MM.1S (cell line): ENCODE data around the gene SDHD.
A peak's percentile ranks its signal among the peaks of the same experiment; 100 is the strongest.

Experiments used
- DNase-seq: peaks from one replicate; pipeline ENCODE4 v3.0.0-alpha.2; 2015
- H2AFZ ChIP-seq: fragments of 300-600 bp; sonication (generic); 2 replicates; pipeline ENCODE4 v1.6.0; 2016; ENCODE audit warnings: antibody characterized with exemption, low read length
- H3F3A ChIP-seq: fragments of 300-600 bp; sonication (generic); 2 replicates; pipeline ENCODE4 v1.6.1; 2016; ENCODE audit warnings: mild to moderate bottlenecking, antibody characterized with exemption, low read length, moderate library complexity, mixed read lengths; ENCODE audit not compliant: insufficient read depth
- H3K27ac ChIP-seq: fragments of 300-600 bp; sonication (generic); 2 replicates; pipeline ENCODE4 v1.5.1; 2016; ENCODE audit warnings: mild to moderate bottlenecking, low read length
- H3K27me3 ChIP-seq: fragments of 300-600 bp; sonication (generic); replicated peaks from 2 replicates; pipeline ENCODE4 v1.6.0; 2016; ENCODE audit warnings: low read length; ENCODE audit not compliant: insufficient read depth
- H3K36me3 ChIP-seq: fragments of 300-600 bp; sonication (generic); replicated peaks from 2 replicates; pipeline ENCODE4 v1.6.1; 2016; ENCODE audit warnings: mild to moderate bottlenecking, low read length, mixed read lengths; ENCODE audit not compliant: insufficient read depth
- H3K4me1 ChIP-seq: fragments of 300-600 bp; sonication (generic); 2 replicates; pipeline ENCODE4 v1.6.1; 2016; ENCODE audit warnings: low read length, mixed read lengths
- H3K4me2 ChIP-seq: fragments of 300-600 bp; sonication (generic); 2 replicates; pipeline ENCODE4 v1.6.0; 2016; ENCODE audit warnings: low read depth, low read length
- H3K4me3 ChIP-seq: fragments of 300-600 bp; sonication (generic); 2 replicates; pipeline ENCODE4 v1.5.1; 2016; ENCODE audit warnings: low read length, mixed read lengths
- H3K79me2 ChIP-seq: fragments of 300-600 bp; sonication (generic); 2 replicates; pipeline ENCODE4 v1.6.1; 2016; ENCODE audit warnings: mixed run types, low read length, mixed read lengths
- H3K9ac ChIP-seq: fragments of 300-600 bp; sonication (generic); 2 replicates; pipeline ENCODE4 v1.6.1; 2016; ENCODE audit warnings: low read length, mixed read lengths
- H3K9me2 ChIP-seq: fragments of 300-600 bp; sonication (generic); replicated peaks from 2 replicates; pipeline ENCODE4 v1.6.1; 2016; ENCODE audit warnings: mild to moderate bottlenecking, low read length, mixed read lengths; ENCODE audit not compliant: insufficient read depth
- H3K9me3 ChIP-seq: fragments of 300-600 bp; sonication (generic); replicated peaks from 2 replicates; pipeline ENCODE4 v1.6.1; 2016; ENCODE audit warnings: mild to moderate bottlenecking, low read length, mixed read lengths; ENCODE audit not compliant: insufficient read depth
- H4K20me1 ChIP-seq: fragments of 300-600 bp; sonication (generic); 2 replicates; pipeline ENCODE4 v1.6.1; 2016; ENCODE audit warnings: mild to moderate bottlenecking, low read length, moderate library complexity, mixed read lengths; ENCODE audit not compliant: insufficient read depth
- EZH2 ChIP-seq: fragments of 300-600 bp; sonication (generic); optimal IDR thresholded peaks from 2 replicates; pipeline ENCODE3; 2017; ENCODE audit warnings: low read depth, mild to moderate bottlenecking, antibody characterized with exemption, low read length, mixed read lengths
- EZH2phosphoT487 ChIP-seq: fragments of 300-600 bp; sonication (generic); IDR thresholded peaks from 2 replicates; pipeline ENCODE4 v1.6.1; 2018; ENCODE audit warnings: antibody characterized with exemption, low read length
- TF ChIP-seq, protein P1 (sequence below): fragments of 300-600 bp; sonication (generic); IDR thresholded peaks from 2 replicates; pipeline ENCODE4 v1.5.1; 2016; ENCODE audit warnings: antibody characterized with exemption, low read length, mixed read lengths

Gene SDHD

DNA sequence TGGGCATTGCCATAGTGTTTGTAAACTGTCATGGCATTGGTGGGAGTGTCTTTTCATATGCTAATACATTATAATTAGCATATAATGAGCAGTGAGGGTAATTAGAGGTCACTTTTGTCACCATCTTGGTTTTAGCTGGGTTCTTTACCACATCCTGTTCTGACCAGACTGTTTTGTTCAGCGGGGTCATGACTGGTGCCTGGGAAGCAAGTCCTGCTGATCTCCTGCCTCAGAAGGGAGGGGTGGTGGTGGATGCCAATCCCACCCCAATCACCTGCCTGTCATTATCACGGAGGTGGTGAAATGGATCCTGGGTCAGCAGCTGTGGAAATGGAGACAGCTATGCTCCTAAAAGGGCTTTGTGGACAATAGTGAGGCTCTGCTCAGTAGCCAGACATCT is 46.1 kb downstream of the SDHD start:
- peak; percentile 79 for DNase-seq
- Histone ChIP-seq H3F3A (peaks cover 19% of the 10 kb centered on the region; the same call in 1 of the 2 replicates), H3K36me3 (no peaks in the 10 kb centered on the region), H3K4me3 (no peak overlapping the region), H3K4me2 (peak overlapping the region; percentile 21; the same call in 1 of the 2 replicates), H4K20me1 (no peaks in the 10 kb centered on the region), H3K27me3 (no peaks in the 10 kb centered on the region), H3K9ac (no peak overlapping the region), H3K9me3 (no peaks in the 10 kb centered on the region), H3K9me2 (no peaks in the 10 kb centered on the region), H3K79me2 (no peaks in the 10 kb centered on the region), H3K4me1 (peaks cover 23% of the 10 kb centered on the region), H2AFZ (no peak overlapping the region), H3K27ac (peak overlapping the region; percentile 75; the same call in 1 of the 2 replicates)
- TF ChIP-seq EZH2 (no peak), EZH2phosphoT487 (no peak)
- TF ChIP-seq, protein P1, sequence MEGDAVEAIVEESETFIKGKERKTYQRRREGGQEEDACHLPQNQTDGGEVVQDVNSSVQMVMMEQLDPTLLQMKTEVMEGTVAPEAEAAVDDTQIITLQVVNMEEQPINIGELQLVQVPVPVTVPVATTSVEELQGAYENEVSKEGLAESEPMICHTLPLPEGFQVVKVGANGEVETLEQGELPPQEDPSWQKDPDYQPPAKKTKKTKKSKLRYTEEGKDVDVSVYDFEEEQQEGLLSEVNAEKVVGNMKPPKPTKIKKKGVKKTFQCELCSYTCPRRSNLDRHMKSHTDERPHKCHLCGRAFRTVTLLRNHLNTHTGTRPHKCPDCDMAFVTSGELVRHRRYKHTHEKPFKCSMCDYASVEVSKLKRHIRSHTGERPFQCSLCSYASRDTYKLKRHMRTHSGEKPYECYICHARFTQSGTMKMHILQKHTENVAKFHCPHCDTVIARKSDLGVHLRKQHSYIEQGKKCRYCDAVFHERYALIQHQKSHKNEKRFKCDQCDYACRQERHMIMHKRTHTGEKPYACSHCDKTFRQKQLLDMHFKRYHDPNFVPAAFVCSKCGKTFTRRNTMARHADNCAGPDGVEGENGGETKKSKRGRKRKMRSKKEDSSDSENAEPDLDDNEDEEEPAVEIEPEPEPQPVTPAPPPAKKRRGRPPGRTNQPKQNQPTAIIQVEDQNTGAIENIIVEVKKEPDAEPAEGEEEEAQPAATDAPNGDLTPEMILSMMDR: no peak

DNA sequence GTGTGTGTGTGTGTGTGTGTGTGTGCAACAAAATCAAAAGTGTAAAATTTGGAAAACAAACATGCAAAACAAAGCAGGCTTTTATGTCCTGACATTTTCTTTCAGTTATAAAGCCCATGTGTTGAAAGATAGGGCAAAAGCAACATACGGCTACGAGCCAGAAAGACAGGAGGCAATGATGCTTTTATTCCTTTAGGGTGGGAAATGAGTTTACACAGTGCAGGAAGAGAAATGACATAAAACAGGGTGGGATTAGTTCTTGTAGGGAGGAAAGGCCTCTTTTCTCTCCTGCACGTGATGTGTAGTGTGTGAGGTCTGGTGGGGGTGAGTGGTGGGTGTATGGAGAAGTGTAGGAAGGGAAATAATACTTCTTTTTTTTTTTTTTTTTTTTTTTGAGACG is 47.8 kb downstream of the SDHD start:
- H3K27me3 ChIP-seq: no peaks in the 10 kb centered on the region
- DNase-seq: no peak
- no peaks in the 10 kb centered on the region for H3K9me3 ChIP-seq
- H3K9ac ChIP-seq: no peak overlapping the region
- H4K20me1 ChIP-seq: no peaks in the 10 kb centered on the region
- no peak overlapping the region for H3K27ac ChIP-seq
- H2AFZ ChIP-seq: no peak overlapping the region
- H3K9me2 ChIP-seq: no peaks in the 10 kb centered on the region
- no peak overlapping the region for H3K4me3 ChIP-seq
- H3K4me1 ChIP-seq: peaks cover 23% of the 10 kb centered on the region
- no peak overlapping the region for H3K4me2 ChIP-seq
- no peaks in the 10 kb centered on the region for H3K36me3 ChIP-seq
- H3K79me2 ChIP-seq: no peaks in the 10 kb centered on the region
- TF ChIP-seq EZH2 (no peak), EZH2phosphoT487 (no peak)
- TF ChIP-seq, protein P1: no peak
- peaks cover 19% of the 10 kb centered on the region; the same call in 1 of the 2 replicates for H3F3A ChIP-seq

DNA sequence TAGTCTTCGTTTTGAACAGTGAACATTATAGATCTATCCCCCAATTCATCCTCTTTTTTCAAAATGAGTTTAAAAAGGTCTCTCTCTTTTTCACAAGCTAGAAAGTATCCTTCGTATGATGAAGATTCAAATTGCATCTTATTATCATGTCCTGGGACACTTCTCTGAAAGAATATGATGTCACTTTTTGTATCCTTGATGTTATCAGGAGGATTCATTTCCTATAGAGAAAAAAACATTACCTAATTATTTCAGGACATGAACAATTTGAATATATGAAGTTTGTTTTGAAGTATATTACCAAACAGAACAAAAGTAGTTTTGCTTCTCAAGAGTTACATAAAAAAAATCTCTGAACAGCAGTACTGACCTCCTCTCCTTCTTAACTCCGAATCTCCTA is 56.9 kb downstream of the SDHD start:
- Histone ChIP-seq H4K20me1 (no peaks in the 10 kb centered on the region), H3K4me2 (no peak overlapping the region), H3K9me2 (no peaks in the 10 kb centered on the region), H3K4me3 (no peak overlapping the region), H3F3A (no peaks in the 10 kb centered on the region), H3K9ac (no peak overlapping the region), H3K27me3 (no peaks in the 10 kb centered on the region), H3K79me2 (no peaks in the 10 kb centered on the region), H2AFZ (no peak overlapping the region), H3K9me3 (no peaks in the 10 kb centered on the region), H3K4me1 (no peaks in the 10 kb centered on the region), H3K36me3 (no peaks in the 10 kb centered on the region), H3K27ac (no peak overlapping the region)
- no peak for DNase-seq
- TF ChIP-seq EZH2phosphoT487 (no peak), EZH2 (no peak)
- TF ChIP-seq, protein P1: no peak
